Activated gamma-delta T cell (primary cell): ENCODE results near the gene NGFR.
A peak's percentile ranks its signal among the peaks of the same experiment; 100 is the strongest.
"Not testable (repeated sequence)": the region's sequence is repeated elsewhere in the genome, so short reads cannot be mapped to it uniquely, and the experiment has no call there.

ENCODE experiments used
- DNase-seq: peaks from one replicate; lab custom pipeline; 2025; lab: John Stamatoyannopoulos, UW

The NGFR gene

GRCh38 chr17:49496183-49496866, 1.2 kb downstream of the NGFR start:
- peak; percentile 69 for DNase-seq

- DNase-seq: no peak
These were observed 1.7 kb downstream of the NGFR start for GRCh38 chr17:49496867-49497147.

- no peak for DNase-seq
These were observed 2.3 kb downstream of the NGFR start for GRCh38 chr17:49497148-49498028.

GRCh38 chr17:49498029-49498615, 3.0 kb downstream of the NGFR start:
- no peak for DNase-seq

- no peak for DNase-seq
These were observed 6.4 kb downstream of the NGFR start for GRCh38 chr17:49501496-49501895.

- DNase-seq: no peak
These were observed 7.2 kb downstream of the NGFR start for GRCh38 chr17:49502254-49502653.

GRCh38 chr17:49502680-49503079, 7.6 kb downstream of the NGFR start:
- not testable (repeated sequence) for DNase-seq

- DNase-seq: no peak
These were observed 9.3 kb downstream of the NGFR start for GRCh38 chr17:49504369-49504768.

- no peak for DNase-seq
These were observed 10.8 kb downstream of the NGFR start for GRCh38 chr17:49505854-49506253.

- no peak for DNase-seq
These were observed 11.2 kb downstream of the NGFR start for GRCh38 chr17:49506282-49506681.

- DNase-seq: no peak
These were observed 13.2 kb downstream of the NGFR start for GRCh38 chr17:49508061-49508865.

- DNase-seq: no peak
These were observed 13.9 kb downstream of the NGFR start for GRCh38 chr17:49508866-49509587.

- DNase-seq: no peak
These were observed 14.5 kb downstream of the NGFR start for GRCh38 chr17:49509588-49509917.

GRCh38 chr17:49510059-49510719, 15.1 kb downstream of the NGFR start:
- DNase-seq: no peak

- no peak for DNase-seq
These were observed 15.6 kb downstream of the NGFR start for GRCh38 chr17:49510720-49511110.

GRCh38 chr17:49511810-49512209, 16.7 kb downstream of the NGFR start:
- no peak for DNase-seq

- DNase-seq: no peak
These were observed 17.4 kb downstream of the NGFR start for GRCh38 chr17:49512296-49513043.

GRCh38 chr17:49513044-49513395, 17.9 kb downstream of the NGFR start:
- DNase-seq: no peak

GRCh38 chr17:49513641-49514040, 18.5 kb downstream of the NGFR start:
- DNase-seq: no peak

GRCh38 chr17:49514071-49514721, 19.1 kb downstream of the NGFR start:
- DNase-seq: no peak
